ENCODE measurements around the gene OR2AT4.
"Not testable (repeated sequence)": the region's sequence is repeated elsewhere in the genome, so short reads cannot be mapped to it uniquely, and the experiment has no call there.

The OR2AT4 gene

DNA sequence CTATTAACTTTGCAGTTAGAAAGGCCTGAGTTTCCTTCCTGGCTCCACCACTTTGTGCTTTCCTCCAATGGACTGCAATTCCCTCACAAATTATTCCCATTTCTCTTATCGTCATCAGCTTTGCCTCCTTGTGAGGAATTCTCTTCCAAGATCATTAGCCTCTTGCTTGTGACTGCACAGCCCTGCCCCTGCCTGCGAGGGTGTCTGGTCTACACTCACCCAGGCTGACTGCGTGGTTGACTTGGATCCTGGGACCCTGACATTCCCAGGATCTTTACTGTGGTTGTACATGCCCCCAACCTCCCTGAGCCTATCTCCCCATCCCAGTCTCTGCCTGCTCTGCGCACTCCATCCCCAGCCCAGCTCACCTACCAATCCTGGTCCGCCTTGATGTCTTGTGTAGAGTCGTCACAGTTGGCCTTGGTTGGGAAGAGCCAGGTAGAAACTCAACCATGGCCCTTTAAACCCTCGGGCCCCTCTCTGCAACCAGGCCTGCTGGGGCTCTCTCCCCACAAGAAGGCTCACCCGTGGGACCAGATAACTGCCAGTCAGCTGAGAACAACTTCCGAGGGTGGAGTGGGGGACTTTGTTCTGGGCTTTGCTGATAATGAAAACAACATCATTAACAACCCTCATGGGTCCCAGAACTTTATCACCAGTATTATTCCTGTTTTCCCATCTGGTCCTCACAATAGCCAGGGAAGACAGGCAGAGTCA lies at the start of gene OR2AT4:
Gene OR2AT4, minus strand, starts transcription at position 421 of the 717 bp plus-strand sequence.
- DNase-seq, result no peak

DNA sequence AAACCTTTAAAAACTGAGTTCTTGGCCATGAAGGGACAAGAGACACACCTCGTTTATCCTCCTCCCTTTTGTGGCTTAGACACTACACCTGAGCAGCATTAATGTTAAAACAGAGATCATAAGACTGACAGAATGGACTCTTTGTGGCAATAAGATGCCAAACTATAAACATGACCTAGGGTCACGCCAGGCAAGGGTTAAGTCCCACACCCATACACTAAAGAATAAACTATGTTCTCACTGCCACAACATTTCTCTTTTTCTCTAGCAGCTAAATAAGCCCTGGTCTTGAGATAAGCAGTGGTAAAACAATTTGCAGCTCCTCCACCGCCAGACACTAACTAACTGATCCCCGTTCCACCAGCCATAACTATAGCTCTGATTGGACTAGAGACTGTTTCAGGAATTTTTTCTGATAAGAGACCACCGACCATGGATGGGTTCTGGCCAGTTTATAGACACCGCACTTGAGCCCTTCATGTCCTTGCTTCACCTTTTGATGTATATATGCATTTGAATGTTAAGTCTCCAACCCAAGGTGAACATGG lies 49.4 kb upstream of the OR2AT4 start:
- DNase-seq, result no peak

DNA sequence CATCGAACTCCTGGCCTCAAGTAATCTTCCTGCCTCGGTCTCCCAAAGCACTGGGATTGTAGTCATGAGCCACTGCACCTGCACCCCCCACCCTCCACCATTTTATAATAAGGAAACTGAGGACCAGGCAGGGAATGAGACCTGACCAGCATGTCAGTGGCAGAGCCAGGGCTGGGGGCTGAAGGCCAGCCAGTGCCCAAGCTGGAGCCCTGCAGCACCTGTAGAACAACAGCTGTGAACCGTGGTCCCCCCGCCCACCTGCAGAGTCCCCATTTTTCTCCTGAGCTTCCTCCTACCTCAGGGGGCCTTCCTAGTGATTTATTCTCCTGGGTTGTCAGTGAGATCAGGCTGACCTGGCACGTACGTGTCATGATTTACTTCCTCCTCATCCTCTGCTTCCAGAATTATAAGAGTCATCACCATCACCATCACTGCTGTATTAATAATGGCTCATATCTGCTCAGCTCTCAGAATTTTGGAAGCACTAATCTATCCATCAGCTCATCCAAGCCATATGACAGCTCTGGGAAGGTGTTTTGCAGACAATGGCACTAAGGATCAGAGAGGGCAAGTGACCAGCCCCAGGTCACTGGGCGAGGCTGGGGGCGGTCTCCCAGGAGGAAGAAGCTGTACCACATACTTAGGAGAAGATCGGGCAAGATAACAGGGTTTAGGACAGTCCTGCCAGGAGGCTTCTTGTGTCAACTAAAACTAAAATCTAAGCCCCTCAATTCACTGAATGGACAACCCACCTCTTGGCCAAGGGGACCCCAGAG lies 48.7 kb upstream of the OR2AT4 start:
- no peak for DNase-seq

DNA sequence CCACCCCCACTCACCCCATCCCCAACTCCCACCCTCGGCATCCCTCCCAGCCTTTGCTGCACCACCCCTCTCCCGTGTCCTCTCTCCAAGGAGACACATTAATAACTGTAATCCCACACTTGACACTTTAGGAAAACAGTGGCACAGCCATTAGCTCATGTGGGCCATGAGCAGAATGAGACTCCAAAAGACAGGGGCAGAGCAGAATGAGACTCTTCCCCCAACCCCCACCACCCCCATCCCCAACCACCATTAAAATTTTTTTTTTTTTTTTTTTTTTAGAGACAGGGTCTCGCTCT lies 48.0 kb upstream of the OR2AT4 start:
- no peak for DNase-seq

DNA sequence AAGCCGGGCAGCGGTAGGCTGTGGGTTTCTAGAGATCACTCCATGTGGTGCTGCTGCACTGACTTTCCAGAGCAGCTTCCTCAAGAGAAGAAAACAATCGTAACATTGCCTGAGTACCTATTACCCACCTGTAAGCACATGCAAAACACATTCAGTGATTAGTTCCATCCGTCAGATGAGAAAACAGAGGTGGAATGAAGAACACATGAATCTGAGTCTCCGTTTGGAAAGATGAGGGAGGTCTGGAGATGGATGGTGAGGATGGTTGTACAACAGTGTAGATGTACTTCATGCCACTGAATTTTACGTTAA lies 46.7 kb upstream of the OR2AT4 start:
- DNase-seq, result no peak

DNA sequence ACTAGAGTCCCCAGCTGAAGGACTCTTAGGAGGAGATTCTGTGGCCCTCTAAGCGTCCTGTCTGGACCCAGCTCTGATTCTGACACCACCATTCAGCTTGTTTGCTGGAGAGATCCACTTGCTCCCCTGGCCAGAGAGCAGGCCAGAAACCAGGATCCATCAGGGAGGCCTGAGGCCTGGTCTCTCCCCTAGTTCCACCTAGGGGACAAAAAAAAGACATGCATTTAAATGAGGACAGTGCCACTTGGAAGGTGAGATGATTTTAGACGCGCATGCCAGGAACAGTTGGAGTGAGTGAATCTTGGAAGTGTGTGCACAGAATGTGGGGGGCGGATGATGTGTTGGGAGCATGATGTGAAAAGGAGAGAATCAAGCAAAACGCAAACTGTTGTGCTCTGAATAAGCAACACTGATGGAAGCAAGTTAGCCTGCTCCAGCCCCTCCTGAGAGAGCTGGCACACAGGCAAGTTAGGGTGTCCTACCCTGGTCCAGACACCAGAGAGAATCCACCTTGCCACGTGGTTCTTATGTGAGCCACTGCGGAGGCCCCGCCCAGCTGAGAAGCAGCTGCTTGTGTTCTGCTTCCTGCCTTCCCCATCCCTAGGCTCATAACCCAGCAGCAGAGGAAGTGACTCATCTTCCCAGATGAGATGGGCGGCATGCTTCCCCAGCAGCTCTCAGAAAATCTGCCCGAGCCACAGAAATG lies 46.2 kb upstream of the OR2AT4 start:
- DNase-seq, result peak; percentile 94

DNA sequence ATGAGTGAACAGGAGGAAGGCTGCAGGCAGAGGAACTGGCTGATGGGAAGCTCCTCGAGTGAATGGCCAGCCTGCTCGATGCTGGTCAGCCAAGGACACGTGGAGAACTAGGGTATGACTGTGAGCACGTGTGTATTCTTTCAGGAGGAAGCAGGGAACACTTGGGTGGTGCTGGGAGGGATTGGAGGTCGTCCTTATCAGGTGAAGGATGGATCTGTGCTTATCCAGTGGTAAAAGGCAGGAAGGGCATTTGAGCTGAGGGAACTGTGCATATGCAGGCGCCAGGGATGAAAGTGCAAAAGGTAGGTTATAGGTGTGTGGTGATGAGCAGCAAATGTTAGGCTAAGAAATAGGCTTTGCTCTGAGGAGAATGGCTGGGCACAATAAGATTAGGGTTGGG lies 44.5 kb upstream of the OR2AT4 start:
- DNase-seq, result no peak

DNA sequence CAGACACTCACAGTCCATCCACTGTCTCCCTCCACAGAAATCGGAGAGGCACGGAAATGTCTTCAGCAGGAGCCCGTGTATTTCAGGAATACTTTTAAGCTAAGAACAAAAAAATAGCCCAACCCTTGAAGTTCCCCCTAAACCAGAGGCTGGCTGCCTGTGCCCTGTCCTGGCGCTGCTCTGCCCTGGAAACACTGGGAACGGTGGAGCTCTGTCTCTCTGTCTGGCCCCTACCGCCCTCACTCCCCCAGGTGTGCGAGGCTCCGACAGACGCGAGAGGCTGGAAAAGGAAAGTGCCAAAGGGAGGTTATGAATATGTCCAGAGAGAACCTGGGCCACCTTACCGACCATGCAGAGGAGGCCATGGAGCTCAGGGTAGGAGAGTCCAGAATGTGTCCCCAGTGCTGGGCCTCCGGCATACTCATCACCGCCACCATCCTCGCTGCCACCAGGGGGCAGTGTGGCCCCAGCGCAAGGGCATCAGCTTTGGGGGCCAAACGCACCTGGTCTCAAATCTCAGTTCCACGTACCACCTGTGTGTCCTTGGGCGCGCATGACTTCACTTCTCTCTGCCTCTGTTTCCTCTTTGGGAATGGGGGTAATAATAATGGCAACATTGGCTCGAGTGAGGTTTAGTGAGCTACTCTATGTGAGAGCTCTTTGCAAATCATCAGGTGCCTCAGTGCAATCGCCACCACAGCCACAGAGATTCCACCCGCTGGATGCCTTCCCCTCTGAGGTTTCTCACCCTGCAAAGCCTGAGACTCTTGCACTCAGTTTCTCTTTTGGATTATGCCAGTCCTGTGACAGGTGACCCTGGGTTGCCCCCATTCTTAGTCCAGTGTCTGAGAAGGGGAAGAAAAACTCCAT lies 43.8 kb upstream of the OR2AT4 start:
- peak; percentile 32 for DNase-seq

DNA sequence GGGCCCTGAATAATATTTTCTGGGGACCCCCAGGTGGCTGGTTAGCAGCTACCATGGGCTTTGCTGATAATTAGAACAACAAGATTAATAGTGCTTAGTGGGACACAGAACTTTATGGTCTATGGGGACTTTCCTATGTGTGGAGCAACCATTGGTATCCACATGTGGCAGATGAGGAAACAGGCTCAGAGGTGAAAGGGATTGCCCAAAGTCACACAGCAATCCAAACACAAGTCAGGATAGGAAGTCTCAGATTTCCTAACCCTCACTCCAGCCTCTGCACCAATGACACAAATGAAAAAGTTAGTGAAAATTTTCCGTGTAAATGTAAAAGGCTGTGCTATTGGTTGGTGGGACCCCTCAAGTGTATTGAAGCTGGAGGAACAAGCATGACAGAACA lies 39.0 kb upstream of the OR2AT4 start:
- no peak for DNase-seq

DNA sequence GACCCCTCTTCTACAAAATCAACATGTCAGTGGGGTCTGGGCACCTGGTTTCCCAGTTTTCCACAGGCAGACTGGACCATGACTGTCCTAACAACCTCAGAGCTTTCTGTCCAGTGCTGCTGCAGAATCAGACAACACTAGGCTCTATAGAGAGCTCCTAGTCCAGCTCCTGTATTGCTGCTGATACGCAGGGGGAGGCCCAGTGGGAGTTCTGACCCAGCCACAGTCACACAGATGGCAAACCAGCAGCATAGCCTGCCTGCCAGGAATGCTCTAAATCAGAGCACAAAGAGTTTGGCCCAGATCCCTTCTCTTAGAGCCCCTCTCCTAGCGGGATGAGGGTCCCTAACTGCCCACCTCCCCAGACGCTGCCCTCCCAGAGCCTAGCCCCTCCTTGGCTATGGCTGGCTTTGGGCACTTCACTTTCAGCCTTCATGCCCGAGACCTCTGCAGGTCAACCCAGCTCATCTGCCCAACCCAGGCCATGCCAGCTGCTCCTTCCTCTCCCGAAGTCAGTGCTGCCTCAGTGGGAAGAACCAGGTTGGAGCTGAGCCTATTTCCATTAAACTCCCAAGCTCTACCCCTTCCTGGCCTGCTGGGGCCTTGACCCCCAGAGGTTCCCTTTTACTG lies 38.5 kb upstream of the OR2AT4 start:
- DNase-seq, result no peak

DNA sequence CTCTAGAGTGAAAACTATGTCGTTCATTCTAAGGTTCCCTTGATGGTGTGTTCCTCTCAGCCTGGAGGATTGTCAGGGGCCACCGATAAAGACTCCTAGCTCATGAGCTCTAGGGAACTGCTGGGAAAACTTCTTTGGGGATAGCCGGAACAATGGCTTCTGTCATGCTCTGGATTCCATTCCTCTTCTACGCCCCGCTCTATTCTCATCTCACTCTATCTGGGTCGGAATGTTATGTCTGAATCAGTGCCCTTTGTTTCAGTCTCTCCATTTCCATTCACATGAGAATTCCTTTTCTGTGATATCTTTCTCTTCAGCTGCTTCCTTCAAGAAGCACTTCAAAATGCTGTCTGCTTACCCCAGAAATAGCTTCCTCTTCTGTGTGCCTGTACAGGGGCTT lies 37.3 kb upstream of the OR2AT4 start:
- no peak for DNase-seq

DNA sequence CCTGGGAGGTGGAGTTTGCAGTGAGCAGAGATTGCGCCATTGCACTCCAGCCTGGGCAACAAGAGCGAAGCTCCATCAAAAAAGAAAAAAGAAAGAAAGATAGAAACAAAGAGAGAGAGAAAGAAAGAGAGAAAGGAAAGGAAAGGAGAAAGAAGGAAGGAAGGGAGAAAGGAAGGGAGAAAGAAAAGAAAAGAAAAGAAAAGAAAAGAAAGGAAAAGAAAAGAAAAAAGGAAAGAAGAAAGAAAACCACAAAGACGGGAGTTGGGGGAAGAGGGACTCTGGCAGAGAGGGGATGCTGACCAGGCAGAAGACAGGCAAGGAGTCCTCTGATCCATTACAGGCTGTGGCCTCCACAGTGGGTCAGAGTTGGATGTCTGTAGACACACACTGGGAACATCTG lies 35.4 kb upstream of the OR2AT4 start:
- DNase-seq, result no peak

DNA sequence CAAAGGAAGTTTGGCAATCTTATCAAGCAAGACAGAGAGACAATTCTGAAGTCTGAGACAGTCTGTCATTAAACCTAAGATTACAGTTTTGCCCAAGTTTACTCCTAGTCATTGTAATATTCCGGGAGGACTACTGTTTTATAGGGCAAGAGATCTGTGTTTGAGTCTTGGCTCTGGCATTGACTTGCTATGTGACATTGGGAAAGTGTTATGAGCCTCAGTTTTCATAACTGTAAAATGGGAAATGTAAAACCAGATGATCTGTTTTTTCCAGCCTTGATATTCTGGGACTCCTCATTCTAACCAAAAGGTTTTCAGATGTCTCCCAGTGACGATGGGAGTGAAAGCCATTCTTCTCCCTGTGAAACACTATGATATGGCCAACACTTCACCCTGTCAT lies 29.9 kb upstream of the OR2AT4 start:
- no peak for DNase-seq

DNA sequence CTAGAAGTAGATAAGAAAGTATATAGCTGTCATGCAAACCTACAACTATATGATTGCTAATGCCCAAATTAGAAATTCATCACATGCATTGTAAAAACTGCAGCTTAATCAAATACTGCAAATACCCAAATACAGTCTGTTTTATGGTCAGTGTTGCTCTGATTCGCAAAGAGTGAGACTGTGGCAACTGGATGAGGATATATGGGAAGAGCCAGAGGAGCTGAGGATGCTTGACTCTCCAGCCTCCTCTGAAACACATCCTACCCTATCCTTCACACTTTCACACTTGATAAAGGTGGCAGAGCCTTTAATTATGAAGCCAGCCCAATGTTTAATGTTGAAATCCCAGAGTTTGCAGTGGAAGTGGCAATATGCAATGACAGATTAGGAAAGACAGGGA lies 21.9 kb upstream of the OR2AT4 start:
- no peak for DNase-seq

DNA sequence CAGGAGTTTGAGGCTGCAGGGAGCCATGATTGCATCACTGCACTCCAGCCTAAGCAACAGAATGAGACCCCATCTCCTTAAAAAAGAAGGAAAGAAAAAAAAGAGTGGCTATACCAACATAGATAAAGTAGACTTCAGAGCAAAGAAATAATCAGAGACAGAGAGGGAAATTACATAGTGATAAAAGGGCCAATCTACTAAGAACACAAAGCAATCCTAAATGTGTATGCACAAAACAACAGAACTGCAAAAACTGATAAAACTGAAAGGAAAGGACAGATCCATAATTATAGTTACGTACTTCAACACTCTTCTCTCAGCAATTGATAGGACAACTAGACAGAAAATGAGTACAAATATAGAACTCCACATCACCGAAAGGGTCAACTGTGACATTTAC lies 17.8 kb upstream of the OR2AT4 start:
- no peak for DNase-seq

DNA sequence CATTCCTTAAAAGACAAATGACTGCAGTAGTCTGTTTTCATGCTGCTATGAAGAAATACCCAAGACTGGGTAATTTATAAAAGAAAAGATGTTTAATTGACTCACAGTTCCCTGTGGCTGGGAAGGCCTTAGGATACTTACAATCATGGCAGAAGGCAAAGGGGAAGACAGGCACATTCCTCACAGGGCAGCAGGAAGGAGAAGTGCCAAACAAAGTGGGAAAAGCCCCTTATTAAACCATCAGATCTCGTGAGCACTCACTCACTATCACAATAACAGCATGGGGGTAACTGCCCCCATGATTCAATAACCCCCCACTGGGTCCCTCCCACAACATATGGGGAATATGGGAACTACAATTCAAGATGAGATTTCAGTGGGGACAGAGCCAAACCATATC lies 16.4 kb upstream of the OR2AT4 start:
- no peak for DNase-seq

DNA sequence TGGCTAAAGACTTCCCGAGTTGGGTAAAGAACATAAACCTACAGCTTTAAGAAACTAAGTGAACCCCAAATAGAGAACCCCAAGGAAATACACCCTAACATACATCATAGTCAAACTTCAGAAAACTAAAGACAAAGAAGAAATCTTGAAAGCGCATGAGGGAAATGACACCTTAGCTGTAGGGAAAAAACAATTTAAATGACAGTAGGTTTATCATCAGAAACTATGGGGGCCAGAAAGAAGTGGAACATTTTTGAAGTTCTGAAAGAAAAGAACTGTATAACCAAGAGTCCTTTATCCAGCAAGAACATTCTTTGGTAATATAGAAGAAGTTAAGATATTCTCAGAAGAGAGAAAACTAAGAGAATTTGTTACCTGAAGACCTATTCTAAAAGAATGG lies 15.5 kb upstream of the OR2AT4 start:
- DNase-seq, result no peak

DNA sequence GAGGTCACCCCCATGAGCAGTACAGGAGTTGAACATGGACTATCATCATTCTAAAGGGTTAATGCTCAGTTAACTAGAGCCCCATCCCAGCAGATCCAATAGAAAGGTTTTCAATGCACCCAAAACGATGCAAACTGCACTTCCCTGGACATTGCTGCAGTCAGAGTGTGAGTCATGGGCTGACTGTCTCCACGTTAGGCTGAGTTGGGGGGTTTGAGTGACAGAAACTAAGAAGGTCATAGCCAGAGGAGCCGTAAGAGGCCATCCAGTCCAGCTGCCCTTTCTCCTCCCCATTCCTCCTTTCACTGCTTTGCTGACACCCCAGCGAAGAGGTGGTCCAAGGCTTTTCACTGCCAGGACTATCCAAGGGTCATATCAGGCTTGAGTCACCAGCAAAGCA lies 10.5 kb upstream of the OR2AT4 start:
- peak; percentile 19 for DNase-seq

DNA sequence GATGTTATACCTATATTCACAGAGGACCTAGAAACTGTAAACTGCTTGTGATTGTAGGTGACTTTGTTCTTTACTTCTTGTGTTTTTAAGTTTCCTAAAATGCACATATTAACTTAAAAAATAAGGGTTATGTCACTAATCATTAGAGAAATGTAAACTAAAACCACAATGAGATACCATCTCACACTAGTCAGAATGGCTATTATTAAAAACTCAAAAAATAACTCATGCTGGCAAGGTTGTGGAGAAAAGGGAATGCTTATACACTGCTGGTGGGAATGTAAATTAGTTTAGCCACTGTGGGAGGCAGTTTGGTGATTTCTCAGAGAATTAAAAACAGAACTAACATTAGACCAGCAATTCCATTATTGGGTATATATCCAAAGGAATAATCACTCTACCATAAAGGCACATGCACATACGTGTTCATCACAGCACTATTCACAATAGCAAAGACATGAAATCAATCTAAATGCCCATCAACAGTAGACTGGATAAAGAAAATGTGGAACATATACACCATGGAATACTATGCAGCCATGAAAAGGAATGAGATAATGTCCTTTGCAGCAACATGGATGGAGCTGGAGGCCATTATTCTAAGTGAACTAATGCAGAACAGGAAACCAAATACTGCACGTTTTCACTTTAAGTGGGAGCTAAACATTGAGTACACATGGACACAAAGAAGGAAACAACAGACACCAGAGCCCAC lies 9.4 kb upstream of the OR2AT4 start:
- DNase-seq, result not testable (repeated sequence)

DNA sequence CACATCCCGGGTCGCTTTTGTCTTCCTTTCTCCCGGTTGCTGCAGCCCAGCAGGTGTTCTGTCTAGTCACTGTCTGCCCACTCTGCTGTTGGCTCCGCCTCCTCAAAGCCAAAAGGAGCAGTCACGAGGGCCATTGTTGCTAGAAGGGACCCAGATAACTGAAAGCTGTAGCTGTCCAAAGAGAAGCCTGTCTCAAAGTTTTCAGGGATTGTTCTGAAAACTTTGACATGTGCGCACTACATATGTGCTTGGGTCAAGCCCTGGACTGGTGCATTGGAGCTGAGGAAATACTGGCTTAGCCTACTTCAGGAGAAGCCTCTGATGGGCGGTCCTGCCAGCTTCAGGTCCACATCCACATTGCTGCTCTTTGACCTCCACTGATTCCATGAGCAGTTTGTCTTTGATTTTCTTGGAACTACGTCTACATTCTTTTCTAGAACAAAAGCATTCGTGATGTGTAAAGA lies 8.8 kb upstream of the OR2AT4 start:
- no peak for DNase-seq

DNA sequence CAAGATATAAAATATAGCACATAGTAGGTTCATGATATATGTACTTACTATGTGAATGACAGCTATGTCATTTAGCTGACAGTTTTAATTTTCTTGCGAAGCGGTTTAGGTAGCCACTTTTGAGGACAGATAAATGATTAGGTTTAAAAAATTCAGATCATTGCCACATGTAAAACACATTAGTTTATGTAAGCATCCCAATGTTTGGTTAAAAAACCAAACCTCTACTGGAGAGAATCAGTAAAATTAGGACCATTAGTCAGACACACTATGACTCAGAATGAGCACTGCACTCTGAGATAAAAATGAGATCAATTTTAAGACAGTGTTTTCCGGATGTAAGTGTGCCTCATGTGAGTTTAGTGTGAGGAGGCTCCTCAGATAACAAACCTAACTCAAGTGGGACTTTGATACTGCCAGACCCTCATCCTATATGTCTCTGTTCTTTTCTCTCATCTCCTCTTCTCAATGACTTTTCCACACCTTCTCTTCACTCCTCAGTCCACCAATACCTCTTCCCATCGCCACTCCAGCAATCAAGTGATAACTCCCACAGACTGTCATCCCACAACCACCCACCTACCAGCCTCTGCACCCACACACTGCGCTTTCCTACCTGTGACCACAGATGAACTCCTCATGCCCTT lies 6.8 kb upstream of the OR2AT4 start:
- peak; percentile 68 for DNase-seq
